Neural progenitor cell (in vitro differentiated cells): ENCODE results near the gene YARS1.

ENCODE experiments used
- EZH2 ChIP-seq: fragments of 200-600 bp; sonication (generic); IDR thresholded peaks from 2 replicates; pipeline ENCODE4 v1.6.1; 2017; ENCODE audit warnings: antibody characterized with exemption, mild to moderate bottlenecking, moderate library complexity
- EZH2phosphoT487 ChIP-seq: fragments of 200-600 bp; sonication (generic); IDR thresholded peaks from 2 replicates; pipeline ENCODE4 v1.6.1; 2017; ENCODE audit warnings: antibody characterized with exemption
- TF ChIP-seq, protein P1 (sequence below): fragments of 200-600 bp; sonication (generic); IDR thresholded peaks from 2 replicates; pipeline ENCODE4 v1.5.1; 2017; ENCODE audit warnings: antibody characterized with exemption, mild to moderate bottlenecking

DNA sequence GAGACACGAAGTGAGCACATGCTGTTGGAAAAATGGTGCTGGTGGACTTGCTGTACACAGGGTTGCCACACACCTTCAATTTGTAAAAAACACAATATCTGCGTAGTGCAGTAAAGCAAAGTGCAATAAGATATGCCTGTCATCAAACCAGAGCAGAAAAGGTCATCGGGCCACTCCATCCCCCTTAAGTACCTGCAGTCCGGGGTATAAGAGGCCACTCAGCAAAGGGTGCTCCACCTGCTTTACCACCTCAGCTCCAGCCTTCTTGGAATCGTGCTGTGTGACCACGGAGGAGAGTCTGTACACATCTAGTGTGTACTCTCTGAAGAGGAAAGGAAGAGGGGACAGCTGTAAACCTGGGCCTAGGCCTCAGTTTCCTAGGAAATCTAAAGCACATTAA lies 10.9 kb downstream of the YARS1 start:
- TF ChIP-seq, protein P1, sequence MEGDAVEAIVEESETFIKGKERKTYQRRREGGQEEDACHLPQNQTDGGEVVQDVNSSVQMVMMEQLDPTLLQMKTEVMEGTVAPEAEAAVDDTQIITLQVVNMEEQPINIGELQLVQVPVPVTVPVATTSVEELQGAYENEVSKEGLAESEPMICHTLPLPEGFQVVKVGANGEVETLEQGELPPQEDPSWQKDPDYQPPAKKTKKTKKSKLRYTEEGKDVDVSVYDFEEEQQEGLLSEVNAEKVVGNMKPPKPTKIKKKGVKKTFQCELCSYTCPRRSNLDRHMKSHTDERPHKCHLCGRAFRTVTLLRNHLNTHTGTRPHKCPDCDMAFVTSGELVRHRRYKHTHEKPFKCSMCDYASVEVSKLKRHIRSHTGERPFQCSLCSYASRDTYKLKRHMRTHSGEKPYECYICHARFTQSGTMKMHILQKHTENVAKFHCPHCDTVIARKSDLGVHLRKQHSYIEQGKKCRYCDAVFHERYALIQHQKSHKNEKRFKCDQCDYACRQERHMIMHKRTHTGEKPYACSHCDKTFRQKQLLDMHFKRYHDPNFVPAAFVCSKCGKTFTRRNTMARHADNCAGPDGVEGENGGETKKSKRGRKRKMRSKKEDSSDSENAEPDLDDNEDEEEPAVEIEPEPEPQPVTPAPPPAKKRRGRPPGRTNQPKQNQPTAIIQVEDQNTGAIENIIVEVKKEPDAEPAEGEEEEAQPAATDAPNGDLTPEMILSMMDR: no peak
- no peak for TF ChIP-seq EZH2phosphoT487
- no peak for TF ChIP-seq EZH2
